ENCODE data around the gene ANKRD52. TPM values are rescaled to one million over a fixed set of nuclear protein-coding genes. Genes with fewer than 3 reads are reported as not detected.
A peak's percentile ranks its signal among the peaks of the same experiment; 100 is the strongest.

Gene ANKRD52
- total RNA-seq, 1 experiment from 2014 or later = 45.3 TPM

GRCh38 chr12:56229916-56230431 lies 28.2 kb downstream of the ANKRD52 start, which contains the start of gene SLC39A5:
TSS of gene SLC39A5 (plus strand) at chr12:56230051. CDS start at chr12:56231275, 1,224 bp downstream.
- H3K27me3 Mint-ChIP-seq (ENCODE audit: unreplicated experiment) = no peaks in the 10 kb centered on the region
- CTCF ChIA-PET = interaction anchor here (0.7 kb wide), 1 partner anchor 97 kb away, joined by 3 read pairs; no protein-coding TSS in a partner anchor
- H3K27ac Mint-ChIP-seq (ENCODE audit: unreplicated experiment) = no peak within 1 kb of the TSS
- DNase-seq = no peak
- H3K4me1 Mint-ChIP-seq (ENCODE audit: low read depth, unreplicated experiment) = peaks cover 18% of the 10 kb centered on the region
- intact Hi-C loops (cut with micrococcal nuclease; ENCODE audit: unreplicated experiment) = no loop called here
- no peak within 1 kb of the TSS for H3K4me3 Mint-ChIP-seq (ENCODE audit: low read depth, unreplicated experiment)
- TF ChIP-seq, protein P1, sequence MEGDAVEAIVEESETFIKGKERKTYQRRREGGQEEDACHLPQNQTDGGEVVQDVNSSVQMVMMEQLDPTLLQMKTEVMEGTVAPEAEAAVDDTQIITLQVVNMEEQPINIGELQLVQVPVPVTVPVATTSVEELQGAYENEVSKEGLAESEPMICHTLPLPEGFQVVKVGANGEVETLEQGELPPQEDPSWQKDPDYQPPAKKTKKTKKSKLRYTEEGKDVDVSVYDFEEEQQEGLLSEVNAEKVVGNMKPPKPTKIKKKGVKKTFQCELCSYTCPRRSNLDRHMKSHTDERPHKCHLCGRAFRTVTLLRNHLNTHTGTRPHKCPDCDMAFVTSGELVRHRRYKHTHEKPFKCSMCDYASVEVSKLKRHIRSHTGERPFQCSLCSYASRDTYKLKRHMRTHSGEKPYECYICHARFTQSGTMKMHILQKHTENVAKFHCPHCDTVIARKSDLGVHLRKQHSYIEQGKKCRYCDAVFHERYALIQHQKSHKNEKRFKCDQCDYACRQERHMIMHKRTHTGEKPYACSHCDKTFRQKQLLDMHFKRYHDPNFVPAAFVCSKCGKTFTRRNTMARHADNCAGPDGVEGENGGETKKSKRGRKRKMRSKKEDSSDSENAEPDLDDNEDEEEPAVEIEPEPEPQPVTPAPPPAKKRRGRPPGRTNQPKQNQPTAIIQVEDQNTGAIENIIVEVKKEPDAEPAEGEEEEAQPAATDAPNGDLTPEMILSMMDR (IDR thresholded peaks at IDR 0.05; ENCODE audit: unreplicated experiment) = no peak
- H3K9me3 Mint-ChIP-seq (ENCODE audit: low read depth, unreplicated experiment) = no peaks in the 10 kb centered on the region
- H3K36me3 Mint-ChIP-seq (ENCODE audit: insufficient read depth, unreplicated experiment) = peaks cover 11% of the 10 kb centered on the region
- BruUV-seq (replicated peaks) = no TSS peak

DNA sequence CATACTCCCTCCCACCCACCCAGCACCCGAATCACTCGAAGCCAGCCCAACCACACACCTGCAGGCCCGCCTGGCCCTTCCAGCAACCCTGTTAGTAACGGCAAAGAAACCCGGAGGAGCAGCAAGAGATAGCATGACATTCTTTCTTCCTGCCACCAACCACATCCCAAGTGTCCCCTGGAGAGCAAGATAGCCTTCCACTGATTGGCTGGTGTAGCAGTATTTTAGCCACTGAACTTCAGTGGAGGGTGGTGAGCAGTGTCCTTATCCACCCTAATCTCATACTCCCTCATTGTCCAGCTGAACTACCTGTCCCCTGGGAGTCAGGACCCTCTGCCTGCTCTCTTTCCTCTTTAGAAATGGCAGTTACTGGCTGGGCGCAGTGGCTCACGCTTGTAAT lies 29.1 kb downstream of the ANKRD52 start:
- BruUV-seq (replicated peaks) = no TSS peak
- no peak overlapping the region for H3K4me3 Mint-ChIP-seq (ENCODE audit: low read depth, unreplicated experiment)
- peaks cover 20% of the 10 kb centered on the region for H3K36me3 Mint-ChIP-seq (ENCODE audit: insufficient read depth, unreplicated experiment)
- CTCF ChIA-PET = interaction anchor here (0.7 kb wide), 1 partner anchor 98 kb away, joined by 3 read pairs; no protein-coding TSS in a partner anchor
- no peak overlapping the region for H3K27ac Mint-ChIP-seq (ENCODE audit: unreplicated experiment)
- DNase-seq = no peak
- intact Hi-C loops (cut with micrococcal nuclease; ENCODE audit: unreplicated experiment) = no loop called here
- H3K9me3 Mint-ChIP-seq (ENCODE audit: low read depth, unreplicated experiment) = no peaks in the 10 kb centered on the region
- H3K27me3 Mint-ChIP-seq (ENCODE audit: unreplicated experiment) = no peaks in the 10 kb centered on the region
- peaks cover 20% of the 10 kb centered on the region for H3K4me1 Mint-ChIP-seq (ENCODE audit: low read depth, unreplicated experiment)
- TF ChIP-seq, protein P1 (IDR thresholded peaks at IDR 0.05; ENCODE audit: unreplicated experiment) = no peak

GRCh38 chr12:56224954-56225353 lies 33.2 kb downstream of the ANKRD52 start:
- peak overlapping the region; percentile 73 for H3K27ac Mint-ChIP-seq (ENCODE audit: unreplicated experiment)
- DNase-seq = no peak
- CTCF ChIA-PET = interaction anchor here (0.7 kb wide), 1 partner anchor 297 kb away, joined by 3 read pairs; the partner anchor contains the start of gene RBMS2
- H3K27me3 Mint-ChIP-seq (ENCODE audit: unreplicated experiment) = no peaks in the 10 kb centered on the region
- H3K4me1 Mint-ChIP-seq (ENCODE audit: low read depth, unreplicated experiment) = peaks cover 18% of the 10 kb centered on the region
- H3K36me3 Mint-ChIP-seq (ENCODE audit: insufficient read depth, unreplicated experiment) = peaks cover 51% of the 10 kb centered on the region
- intact Hi-C loops (cut with micrococcal nuclease; ENCODE audit: unreplicated experiment) = loop anchor here (1.0 kb wide), 1 partner anchor 106 kb away; no protein-coding TSS in a partner anchor
- TF ChIP-seq, protein P1 (IDR thresholded peaks at IDR 0.05; ENCODE audit: unreplicated experiment) = no peak
- H3K9me3 Mint-ChIP-seq (ENCODE audit: low read depth, unreplicated experiment) = no peaks in the 10 kb centered on the region
- peak overlapping the region; percentile 78 for H3K4me3 Mint-ChIP-seq (ENCODE audit: low read depth, unreplicated experiment)
- BruUV-seq (replicated peaks) = no TSS peak

DNA sequence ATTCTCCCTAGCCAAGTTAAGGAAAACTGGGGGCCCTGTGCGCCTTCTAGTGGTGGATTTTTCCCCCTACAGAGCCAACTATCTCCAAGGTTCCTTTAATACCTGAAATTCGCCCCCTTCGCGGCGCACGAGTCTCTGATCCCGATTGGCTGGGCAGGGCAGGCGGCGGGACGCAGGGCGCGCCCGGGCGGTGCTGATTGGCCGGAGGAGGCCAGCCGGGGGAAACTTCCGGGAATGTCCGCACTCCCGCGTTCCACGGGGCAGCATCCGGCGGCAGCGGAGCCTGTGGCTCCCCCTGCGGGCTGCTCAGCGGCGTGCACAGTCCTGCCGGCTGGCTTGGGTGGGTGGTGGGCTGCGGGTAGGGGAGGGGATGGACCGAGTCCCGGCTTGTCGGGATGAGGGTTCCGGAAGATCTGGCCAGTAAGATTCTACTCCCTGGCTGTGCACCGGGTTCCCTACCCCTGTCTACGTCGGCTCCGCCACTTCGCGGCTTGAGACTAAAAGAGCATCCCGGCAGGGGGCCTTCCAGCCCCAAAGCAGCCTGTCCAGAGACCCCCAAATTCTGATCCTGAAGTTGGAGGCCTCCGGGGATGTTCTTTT lies 34.0 kb downstream of the ANKRD52 start, which contains the start of gene NABP2:
NABP2 (plus strand) TSS at position 241 of the 600 bp plus-strand sequence. CDS start 515 bp downstream, outside the sequence.
- peaks cover 17% of the 10 kb centered on the region for H3K4me1 Mint-ChIP-seq (ENCODE audit: low read depth, unreplicated experiment)
- BruUV-seq (replicated peaks) = no TSS peak
- H3K36me3 Mint-ChIP-seq (ENCODE audit: insufficient read depth, unreplicated experiment) = peaks cover 56% of the 10 kb centered on the region
- intact Hi-C loops (cut with micrococcal nuclease; ENCODE audit: unreplicated experiment) = loop anchor here (1.0 kb wide), 1 partner anchor 105 kb away; no protein-coding TSS in a partner anchor
- TF ChIP-seq, protein P1 (IDR thresholded peaks at IDR 0.05; ENCODE audit: unreplicated experiment) = peak; percentile 95
- H3K9me3 Mint-ChIP-seq (ENCODE audit: low read depth, unreplicated experiment) = no peaks in the 10 kb centered on the region
- H3K27me3 Mint-ChIP-seq (ENCODE audit: unreplicated experiment) = no peaks in the 10 kb centered on the region
- peak within 1 kb of the TSS; percentile 73 for H3K27ac Mint-ChIP-seq (ENCODE audit: unreplicated experiment)
- H3K4me3 Mint-ChIP-seq (ENCODE audit: low read depth, unreplicated experiment) = peak within 1 kb of the TSS; percentile 78
- peak; percentile 99 for DNase-seq
- CTCF ChIA-PET = interaction anchor here (0.6 kb wide), 1 partner anchor 264 kb away, joined by 3 read pairs; the partner anchor contains the start of gene GLS2

All from Calu3 (cell line).